K562 (cell line): ENCODE results near the gene CRACR2B. TPM values are rescaled to one million over a fixed set of nuclear protein-coding genes. Genes with fewer than 3 reads are reported as not detected.

Source experiments
- CSDE1 ChIP-seq, 2 experiments: fragments of 450-650 bp; IDR thresholded peaks; 2 replicates each; pipeline ENCODE4 v1.6.1; 2016; ENCODE audit warnings: mild to moderate bottlenecking in 1 of 2
- DNMT1 ChIP-seq: fragments of 450-650 bp; IDR thresholded peaks from 2 replicates; pipeline ENCODE4 v1.6.1; 2016; ENCODE audit warnings: antibody characterized with exemption, mild to moderate bottlenecking
- EGR1 ChIP-seq: fragments of 450-650 bp; conservative IDR thresholded peaks from 2 replicates; pipeline ENCODE4 v1.6.1; 2017; ENCODE audit warnings: mild to moderate bottlenecking
- HNRNPL ChIP-seq: fragments of 200-400 bp; formaldehyde crosslinking; IDR thresholded peaks from 2 replicates; pipeline ENCODE4 v1.6.1; 2017; ENCODE audit warnings: low read depth, mild to moderate bottlenecking, low read length
- HSF4 ChIP-seq: fragments of 250-450 bp; sonication (Bioruptor Pico); IDR thresholded peaks from 2 replicates; pipeline ENCODE4 v2.1.2; 2022; ENCODE audit warnings: mild to moderate bottlenecking, moderate library complexity, borderline replicate concordance
- IRF9 ChIP-seq: fragments of 450-650 bp; IDR thresholded peaks from 2 replicates; pipeline ENCODE4 v1.6.1; 2016; ENCODE audit warnings: missing biosample characterization, missing genetic modification characterization
- KLF1 ChIP-seq: fragments of 450-650 bp; IDR thresholded peaks from 2 replicates; pipeline ENCODE4 v1.6.1; 2016; ENCODE audit warnings: missing genetic modification characterization, missing compliant biosample characterization
- KLF6 ChIP-seq: fragments of 250-450 bp; sonication (Bioruptor Pico); IDR thresholded peaks from 2 replicates; pipeline ENCODE4 v1.4.0; 2020; ENCODE audit warnings: mild to moderate bottlenecking, moderate library complexity, borderline replicate concordance
- MAZ ChIP-seq, 2 experiments: fragments of 450-650 bp in 1 of 2; sonication (generic) in 1 of 2; formaldehyde crosslinking; IDR thresholded peaks in 1 of 2; conservative IDR thresholded peaks in 1 of 2; 2 replicates each; pipeline versions ENCODE4 v1.4.0 to v1.5.0; 2020; ENCODE audit warnings: mild to moderate bottlenecking in 1 of 2, missing genetic modification reagents in 1 of 2
- MNT ChIP-seq, 2 experiments: fragments of 450-650 bp; conservative IDR thresholded peaks; 2 replicates each; pipeline ENCODE4 v1.6.1; 2017; ENCODE audit warnings: mild to moderate bottlenecking in 2 of 2, moderate library complexity in 2 of 2
- MTA3 ChIP-seq: fragments of 450-650 bp; formaldehyde crosslinking; IDR thresholded peaks from 2 replicates; pipeline ENCODE4 v1.6.1; 2017; ENCODE audit warnings: mild to moderate bottlenecking, borderline replicate concordance
- MTF1 ChIP-seq: fragments of 250-450 bp; sonication (Bioruptor Pico); IDR thresholded peaks from 2 replicates; pipeline ENCODE4 v1.9.0; 2021; ENCODE audit warnings: moderate library complexity, mild to moderate bottlenecking, inconsistent platforms, borderline replicate concordance
- PCBP1 ChIP-seq: fragments of 200-400 bp; formaldehyde crosslinking; IDR thresholded peaks from 2 replicates; pipeline ENCODE4 v1.6.1; 2018; ENCODE audit warnings: mild to moderate bottlenecking, low read depth, low read length; ENCODE audit not compliant: poor library complexity, severe bottlenecking
- SMAD1 ChIP-seq: fragments of 150-350 bp; IDR thresholded peaks from 2 replicates; pipeline ENCODE4 v1.6.1; 2014; ENCODE audit warnings: low read length, low read depth; ENCODE audit not compliant: partially characterized antibody
- UBTF ChIP-seq, 2 experiments: IDR thresholded peaks; 2 replicates each; pipeline ENCODE4 v1.6.1; 2012; ENCODE audit warnings: improper control_type of control experiment in 2 of 2, low read depth in 2 of 2, low read length in 2 of 2, borderline replicate concordance in 1 of 2
- VEZF1 ChIP-seq: fragments of 200-800 bp; sonication (Bioruptor generic); IDR thresholded peaks from 2 replicates; pipeline ENCODE4 v1.6.1; 2017; ENCODE audit warnings: missing genetic modification characterization, missing compliant biosample characterization
- YBX1 ChIP-seq: fragments of 450-650 bp; IDR thresholded peaks from 2 replicates; pipeline ENCODE4 v1.7.1; 2016; ENCODE audit warnings: mild to moderate bottlenecking
- ZBTB17 ChIP-seq: fragments of 450-650 bp; formaldehyde crosslinking; IDR thresholded peaks from 2 replicates; pipeline ENCODE4 v1.4.0; 2020; ENCODE audit warnings: mild to moderate bottlenecking
- ZNF449 ChIP-seq: fragments of 250-450 bp; sonication (Bioruptor Pico); IDR thresholded peaks from 2 replicates; pipeline ENCODE4 v1.8.0; 2022; ENCODE audit warnings: moderate library complexity, mild to moderate bottlenecking, inconsistent platforms
- polyA plus RNA-seq, 8 experiments: library from polyadenylated mRNA; depleted of rRNA in 4 of 8; stranded (reverse) in 5 of 8; unstranded in 3 of 8; fragments of >200 nt; fragmentation: Nextera tagmentation in 2 of 8; fragmentation: Illumina TruSeq in 1 of 8; extraction: Ambion mirVana in 2 of 8; extraction: Trizol in 1 of 8; gene quantifications; 2 replicates each; pipeline versions ENCODE4 v1.2.1 to v1.2.3, GENCODE V29; 2011 to 2014; ENCODE audit warnings: inconsistent platforms in 1 of 8, missing spikeins in 1 of 8
- total RNA-seq, 7 experiments: library from RNA; depleted of rRNA in 6 of 7; stranded (reverse); fragments of >200 nt in 6 of 7; fragmentation: Illumina TruSeq in 2 of 7; extraction: Trizol in 2 of 7; gene quantifications; 2 replicates each; pipeline versions ENCODE4 v1.2.1 to v1.2.3, GENCODE V29; 2011 to 2021; ENCODE audit warnings: low replicate concordance in 1 of 7

The CRACR2B gene
- total and polyA plus RNA-seq, 9 of the 15 experiments (the other 6 are each of a cell fraction or from before 2014, with no cell fraction given), result 0.10 to 51.0 (median 6.0) TPM

GRCh38 chr11:842370-843002, 14.8 kb downstream of the CRACR2B start, which contains the start of the genes POLR2L and TSPAN4 (continued):
- TF ChIP-seq VEZF1 (CRISPR knock-in tag) (peak; percentile 84), YBX1 (no peak), SMAD1 (peak; percentile 33), PCBP1 (peak; percentile 91), KLF1 (peak; percentile 62; the same call in 1 of the 2 replicates), DNMT1 (no peak), IRF9 (no peak), ZNF449 (CRISPR knock-in tag) (no peak), KLF6 (CRISPR knock-in tag) (no peak), MNT (conservative IDR thresholded peaks at IDR 0.05) (peak; percentile 59 to 87), MTA3 (peak; percentile 100), CSDE1 (IDR thresholded peaks at IDR 0.05) (no peak), MTF1 (CRISPR knock-in tag) (no peak), UBTF (IDR thresholded peaks at IDR 0.05; ENCODE audit: borderline replicate concordance in 1 of 2, low read depth in 2 of 2, low read length in 2 of 2) (peak in 1 of 2 experiments; percentile 28; a peak in 1 of 4 replicates), ZBTB17 (CRISPR knock-in tag) (peak; percentile 40; the same call in 1 of the 2 replicates), HNRNPL (no peak), MAZ (CRISPR knock-in tag; conservative IDR thresholded peaks at IDR 0.05 in 1 of 2, IDR thresholded peaks at IDR 0.05 in 1 of 2) (peak; percentile 11 to 97; a peak in 3 of 4 replicates), HSF4 (CRISPR knock-in tag) (no peak), EGR1 (peak; percentile 71)
